ENCODE measurements around the gene ISOC1. TPM values are rescaled to one million over a fixed set of nuclear protein-coding genes. Genes with fewer than 3 reads are reported as not detected.
A peak's percentile ranks its signal among the peaks of the same experiment; 100 is the strongest.

The ISOC1 gene
- total and polyA plus RNA-seq, 2 of the 13 experiments (the other 11 are each of a cell fraction or from before 2014, with no cell fraction given) = 25.7 to 51.3 TPM

- TF ChIP-seq CTCF (CRISPR knock-in tag; IDR thresholded peaks at IDR 0.05) (peak; percentile 68), FUBP1 (CRISPR knock-in tag; IDR thresholded peaks at IDR 0.05; ENCODE audit: borderline replicate concordance) (no peak), NR2F6 (IDR thresholded peaks at IDR 0.05) (peak; percentile 44; the same call in 1 of the 2 replicates), NR2F6 (CRISPR knock-in tag; IDR thresholded peaks at IDR 0.05) (peak; percentile 80), TCF7 (IDR thresholded peaks at IDR 0.05; ENCODE audit: low read depth) (no peak), ZNF670 (CRISPR knock-in tag; IDR thresholded peaks at IDR 0.05; ENCODE audit: borderline replicate concordance) (peak; percentile 80; the same call in 1 of the 2 replicates), IRF9 (CRISPR knock-in tag; IDR thresholded peaks at IDR 0.05; ENCODE audit: borderline replicate concordance) (peak; percentile 76; the same call in 1 of the 2 replicates), SP5 (CRISPR knock-in tag; IDR thresholded peaks at IDR 0.05; ENCODE audit: borderline replicate concordance, low read depth) (peak; percentile 56), ZMYM3 (CRISPR knock-in tag; IDR thresholded peaks at IDR 0.05) (no peak), TBX2 (CRISPR knock-in tag; IDR thresholded peaks at IDR 0.05; ENCODE audit: borderline replicate concordance) (peak; percentile 77; the same call in 1 of the 2 replicates), JARID2 (CRISPR knock-in tag; IDR thresholded peaks at IDR 0.05; ENCODE audit: insufficient replicate concordance) (peak; percentile 78), RFXAP (CRISPR knock-in tag; IDR thresholded peaks at IDR 0.05; ENCODE audit: borderline replicate concordance) (no peak; the same call in 1 of the 2 replicates), JDP2 (CRISPR knock-in tag; IDR thresholded peaks at IDR 0.05; ENCODE audit: borderline replicate concordance) (peak; percentile 77; the same call in 1 of the 2 replicates), TMF1 (CRISPR knock-in tag; IDR thresholded peaks at IDR 0.05; ENCODE audit: low read depth) (no peak), REST (IDR thresholded peaks at IDR 0.05; ENCODE audit: borderline replicate concordance in 1 of 2, low read depth in 1 of 2, low read length in 2 of 2) (peak in 1 of 2 experiments; percentile 38; a peak in 1 of 4 replicates), KLF11 (CRISPR knock-in tag; IDR thresholded peaks at IDR 0.05) (no peak), PCBP1 (IDR thresholded peaks at IDR 0.05; ENCODE audit: borderline replicate concordance, low read depth, low read length) (0 out of 2 replicates have a peak, but pooled peaks have one; percentile 35), ZNF549 (CRISPR knock-in tag; IDR thresholded peaks at IDR 0.05) (no peak), ZMAT3 (CRISPR knock-in tag; conservative IDR thresholded peaks at IDR 0.05) (0 out of 2 replicates have a peak, but pooled peaks have one; percentile 79)
Measured at GRCh38 chr5:129094924-129095899, 663 bp downstream of the ISOC1 start (continued).
